ENCODE results near the gene RADIL.

RADIL gene

GRCh38 chr7:4762121-4763055, 121.1 kb downstream of the RADIL start:
- H3K27me3 ChIP-seq (ENCODE audit: control insufficient read depth, insufficient read depth, low read length) = no peaks in the 10 kb centered on the region
- H3K4me1 ChIP-seq (ENCODE audit: control insufficient read depth, insufficient read depth, low read length) = no peaks in the 10 kb centered on the region
- no peaks in the 10 kb centered on the region for H3K9me3 ChIP-seq (replicated peaks; ENCODE audit: low read length)
- H3K9ac ChIP-seq (ENCODE audit: low read depth, low read length) = no peak overlapping the region
- no peak overlapping the region for H3K4me3 ChIP-seq (ENCODE audit: low read length)
- H3K36me3 ChIP-seq (ENCODE audit: insufficient read depth, low read length) = peaks cover 75% of the 10 kb centered on the region
- H3K4me2 ChIP-seq (ENCODE audit: low read length) = no peak overlapping the region

GRCh38 chr7:4760952-4761351, 122.6 kb downstream of the RADIL start:
- no peaks in the 10 kb centered on the region for H3K4me1 ChIP-seq (ENCODE audit: control insufficient read depth, insufficient read depth, low read length)
- H3K4me2 ChIP-seq (ENCODE audit: low read length) = no peak overlapping the region
- H3K27me3 ChIP-seq (ENCODE audit: control insufficient read depth, insufficient read depth, low read length) = no peaks in the 10 kb centered on the region
- peaks cover 73% of the 10 kb centered on the region for H3K36me3 ChIP-seq (ENCODE audit: insufficient read depth, low read length)
- H3K9ac ChIP-seq (ENCODE audit: low read depth, low read length) = no peak overlapping the region
- H3K9me3 ChIP-seq (replicated peaks; ENCODE audit: low read length) = no peaks in the 10 kb centered on the region
- no peak overlapping the region for H3K4me3 ChIP-seq (ENCODE audit: low read length)

- no peak overlapping the region for H3K9ac ChIP-seq (ENCODE audit: low read depth, low read length)
- H3K4me2 ChIP-seq (ENCODE audit: low read length) = no peak overlapping the region
- H3K4me3 ChIP-seq (ENCODE audit: low read length) = no peak overlapping the region
- H3K4me1 ChIP-seq (ENCODE audit: control insufficient read depth, insufficient read depth, low read length) = no peaks in the 10 kb centered on the region
- peaks cover 79% of the 10 kb centered on the region for H3K36me3 ChIP-seq (ENCODE audit: insufficient read depth, low read length)
- no peaks in the 10 kb centered on the region for H3K9me3 ChIP-seq (replicated peaks; ENCODE audit: low read length)
- H3K27me3 ChIP-seq (ENCODE audit: control insufficient read depth, insufficient read depth, low read length) = no peaks in the 10 kb centered on the region
Observed at GRCh38 chr7:4759211-4759610, 124.3 kb downstream of the RADIL start.

GRCh38 chr7:4758791-4759190, 124.7 kb downstream of the RADIL start:
- H3K4me3 ChIP-seq (ENCODE audit: low read length) = no peak overlapping the region
- peaks cover 77% of the 10 kb centered on the region for H3K36me3 ChIP-seq (ENCODE audit: insufficient read depth, low read length)
- no peak overlapping the region for H3K4me2 ChIP-seq (ENCODE audit: low read length)
- H3K27me3 ChIP-seq (ENCODE audit: control insufficient read depth, insufficient read depth, low read length) = no peaks in the 10 kb centered on the region
- H3K9ac ChIP-seq (ENCODE audit: low read depth, low read length) = no peak overlapping the region
- H3K9me3 ChIP-seq (replicated peaks; ENCODE audit: low read length) = no peaks in the 10 kb centered on the region
- no peaks in the 10 kb centered on the region for H3K4me1 ChIP-seq (ENCODE audit: control insufficient read depth, insufficient read depth, low read length)

- Histone ChIP-seq H3K4me3 (ENCODE audit: low read length) (no peak overlapping the region), H3K9me3 (replicated peaks; ENCODE audit: low read length) (no peaks in the 10 kb centered on the region), H3K4me2 (ENCODE audit: low read length) (no peak overlapping the region), H3K27me3 (ENCODE audit: control insufficient read depth, insufficient read depth, low read length) (no peaks in the 10 kb centered on the region), H3K36me3 (ENCODE audit: insufficient read depth, low read length) (peaks cover 70% of the 10 kb centered on the region), H3K9ac (ENCODE audit: low read depth, low read length) (no peak overlapping the region), H3K4me1 (ENCODE audit: control insufficient read depth, insufficient read depth, low read length) (no peaks in the 10 kb centered on the region)
Observed at GRCh38 chr7:4758111-4758510, 125.4 kb downstream of the RADIL start.

- no peak overlapping the region for H3K9ac ChIP-seq (ENCODE audit: low read depth, low read length)
- H3K4me2 ChIP-seq (ENCODE audit: low read length) = no peak overlapping the region
- H3K36me3 ChIP-seq (ENCODE audit: insufficient read depth, low read length) = peaks cover 49% of the 10 kb centered on the region
- no peaks in the 10 kb centered on the region for H3K27me3 ChIP-seq (ENCODE audit: control insufficient read depth, insufficient read depth, low read length)
- no peak overlapping the region for H3K4me3 ChIP-seq (ENCODE audit: low read length)
- no peaks in the 10 kb centered on the region for H3K4me1 ChIP-seq (ENCODE audit: control insufficient read depth, insufficient read depth, low read length)
- H3K9me3 ChIP-seq (replicated peaks; ENCODE audit: low read length) = no peaks in the 10 kb centered on the region
Observed at GRCh38 chr7:4755045-4755444, 128.5 kb downstream of the RADIL start.

- Histone ChIP-seq H3K27me3 (ENCODE audit: control insufficient read depth, insufficient read depth, low read length) (no peaks in the 10 kb centered on the region), H3K4me3 (ENCODE audit: low read length) (no peak overlapping the region), H3K9ac (ENCODE audit: low read depth, low read length) (no peak overlapping the region), H3K4me1 (ENCODE audit: control insufficient read depth, insufficient read depth, low read length) (no peaks in the 10 kb centered on the region), H3K9me3 (replicated peaks; ENCODE audit: low read length) (no peaks in the 10 kb centered on the region), H3K4me2 (ENCODE audit: low read length) (no peak overlapping the region), H3K36me3 (ENCODE audit: insufficient read depth, low read length) (peaks cover 47% of the 10 kb centered on the region)
Observed at GRCh38 chr7:4754433-4755010, 129.0 kb downstream of the RADIL start.

GRCh38 chr7:4753598-4754432, 129.7 kb downstream of the RADIL start:
- Histone ChIP-seq H3K4me1 (ENCODE audit: control insufficient read depth, insufficient read depth, low read length) (no peaks in the 10 kb centered on the region), H3K9ac (ENCODE audit: low read depth, low read length) (no peak overlapping the region), H3K36me3 (ENCODE audit: insufficient read depth, low read length) (peaks cover 45% of the 10 kb centered on the region), H3K27me3 (ENCODE audit: control insufficient read depth, insufficient read depth, low read length) (no peaks in the 10 kb centered on the region), H3K4me3 (ENCODE audit: low read length) (no peak overlapping the region), H3K4me2 (ENCODE audit: low read length) (no peak overlapping the region), H3K9me3 (replicated peaks; ENCODE audit: low read length) (no peaks in the 10 kb centered on the region)

- Histone ChIP-seq H3K9me3 (replicated peaks; ENCODE audit: low read length) (no peaks in the 10 kb centered on the region), H3K4me3 (ENCODE audit: low read length) (no peak overlapping the region), H3K9ac (ENCODE audit: low read depth, low read length) (no peak overlapping the region), H3K4me1 (ENCODE audit: control insufficient read depth, insufficient read depth, low read length) (no peaks in the 10 kb centered on the region), H3K36me3 (ENCODE audit: insufficient read depth, low read length) (peaks cover 52% of the 10 kb centered on the region), H3K4me2 (ENCODE audit: low read length) (no peak overlapping the region), H3K27me3 (ENCODE audit: control insufficient read depth, insufficient read depth, low read length) (no peaks in the 10 kb centered on the region)
Observed at GRCh38 chr7:4751398-4751947, 132.0 kb downstream of the RADIL start.

GRCh38 chr7:4749798-4750197, 133.7 kb downstream of the RADIL start:
- H3K4me3 ChIP-seq (ENCODE audit: low read length) = no peak overlapping the region
- H3K4me1 ChIP-seq (ENCODE audit: control insufficient read depth, insufficient read depth, low read length) = peaks cover 12% of the 10 kb centered on the region
- no peaks in the 10 kb centered on the region for H3K27me3 ChIP-seq (ENCODE audit: control insufficient read depth, insufficient read depth, low read length)
- no peaks in the 10 kb centered on the region for H3K9me3 ChIP-seq (replicated peaks; ENCODE audit: low read length)
- peaks cover 38% of the 10 kb centered on the region for H3K36me3 ChIP-seq (ENCODE audit: insufficient read depth, low read length)
- H3K9ac ChIP-seq (ENCODE audit: low read depth, low read length) = no peak overlapping the region
- no peak overlapping the region for H3K4me2 ChIP-seq (ENCODE audit: low read length)

- Histone ChIP-seq H3K4me2 (ENCODE audit: low read length) (no peak overlapping the region), H3K9ac (ENCODE audit: low read depth, low read length) (no peak overlapping the region), H3K9me3 (replicated peaks; ENCODE audit: low read length) (no peaks in the 10 kb centered on the region), H3K4me3 (ENCODE audit: low read length) (no peak overlapping the region), H3K4me1 (ENCODE audit: control insufficient read depth, insufficient read depth, low read length) (peaks cover 17% of the 10 kb centered on the region), H3K36me3 (ENCODE audit: insufficient read depth, low read length) (peaks cover 34% of the 10 kb centered on the region), H3K27me3 (ENCODE audit: control insufficient read depth, insufficient read depth, low read length) (no peaks in the 10 kb centered on the region)
Observed at GRCh38 chr7:4749363-4749762, 134.2 kb downstream of the RADIL start.
